SK-MEL-5 (cell line): ENCODE results near the gene GOLGA8B. TPM values are rescaled to one million over a fixed set of nuclear protein-coding genes. Genes with fewer than 3 reads are reported as not detected.
"Not testable (repeated sequence)": the region's sequence is repeated elsewhere in the genome, so short reads cannot be mapped to it uniquely, and the experiment has no call there.

ENCODE experiments used
- DNase-seq: peaks from one replicate; pipeline ENCODE4 v3.0.0-alpha.2; 2016; ENCODE audit warnings: low read depth, low spot score
- in situ Hi-C: cut with HindIII; loops from 2 replicates; pipeline ENCODE4 v1.10.0; 2016; ENCODE audit warnings: low sequenced_read_pairs, high pct_unique_total_duplicates, low pct_unique_long_range_greater_than_20kb
- small RNA-seq, 2 experiments: library from RNA; depleted of rRNA; stranded (forward); fragments of <200 nt; gene quantifications; one replicate each; pipeline ENCODE3, GENCODE V24; 2014
- total RNA-seq: library from RNA; depleted of rRNA; stranded (reverse); fragments of >200 nt; shearing (Covaris generic); gene quantifications from 2 replicates; pipeline ENCODE4 v1.2.3, GENCODE V29; 2014; rRNA removed

GOLGA8B gene
- total RNA-seq, 1 experiment from 2014 or later: 21.1 TPM

DNA sequence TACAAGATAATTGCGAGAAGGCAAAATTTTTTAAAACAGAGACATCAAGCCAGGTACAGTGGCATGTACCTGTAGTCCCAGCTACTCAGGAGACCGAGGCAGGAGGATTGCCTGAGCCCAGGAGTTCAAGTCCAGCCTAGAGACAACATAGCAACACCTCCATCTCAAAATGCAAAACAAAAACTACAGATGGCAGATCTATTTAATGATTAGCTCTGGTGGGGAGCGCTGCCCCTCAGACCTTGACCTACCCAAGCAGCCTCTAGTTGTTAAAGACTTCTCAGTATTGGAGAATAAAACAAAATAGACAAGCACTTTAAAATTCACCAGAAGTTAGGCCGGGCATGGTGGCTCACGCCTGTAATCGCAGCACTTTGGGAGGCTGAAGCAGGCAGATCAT lies 10.5 kb downstream of the GOLGA8B start:
- DNase-seq, in situ Hi-C loops: not testable (repeated sequence)

DNA sequence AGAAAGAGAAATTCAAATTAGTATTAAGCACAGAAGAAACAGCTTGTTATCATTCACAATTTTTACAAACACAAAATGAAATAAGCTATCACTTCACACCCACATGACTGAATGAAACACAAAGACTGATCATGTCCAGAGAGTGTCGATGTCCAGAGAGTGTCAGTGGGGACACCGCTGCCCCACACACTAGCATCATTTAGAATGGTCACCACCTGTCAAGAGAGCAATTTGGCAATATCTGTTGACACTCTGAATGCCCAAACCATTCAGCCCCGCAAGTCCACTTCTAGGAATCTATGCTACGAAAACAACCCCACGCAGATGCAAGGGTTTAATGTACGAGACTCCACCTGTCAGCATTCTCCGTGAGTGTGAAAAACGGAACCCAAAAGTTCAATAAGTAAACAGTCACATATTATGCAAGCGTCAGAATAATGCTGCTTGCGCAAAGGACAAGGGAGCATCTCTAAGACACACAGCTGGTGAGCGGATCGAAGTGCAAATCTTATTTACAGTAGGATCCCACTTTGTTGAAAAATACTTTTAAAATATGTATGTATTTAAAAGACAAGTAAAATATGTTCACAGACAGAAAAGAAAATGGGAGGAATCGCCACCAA lies 11.3 kb downstream of the GOLGA8B start:
- in situ Hi-C loops: not testable (repeated sequence)

DNA sequence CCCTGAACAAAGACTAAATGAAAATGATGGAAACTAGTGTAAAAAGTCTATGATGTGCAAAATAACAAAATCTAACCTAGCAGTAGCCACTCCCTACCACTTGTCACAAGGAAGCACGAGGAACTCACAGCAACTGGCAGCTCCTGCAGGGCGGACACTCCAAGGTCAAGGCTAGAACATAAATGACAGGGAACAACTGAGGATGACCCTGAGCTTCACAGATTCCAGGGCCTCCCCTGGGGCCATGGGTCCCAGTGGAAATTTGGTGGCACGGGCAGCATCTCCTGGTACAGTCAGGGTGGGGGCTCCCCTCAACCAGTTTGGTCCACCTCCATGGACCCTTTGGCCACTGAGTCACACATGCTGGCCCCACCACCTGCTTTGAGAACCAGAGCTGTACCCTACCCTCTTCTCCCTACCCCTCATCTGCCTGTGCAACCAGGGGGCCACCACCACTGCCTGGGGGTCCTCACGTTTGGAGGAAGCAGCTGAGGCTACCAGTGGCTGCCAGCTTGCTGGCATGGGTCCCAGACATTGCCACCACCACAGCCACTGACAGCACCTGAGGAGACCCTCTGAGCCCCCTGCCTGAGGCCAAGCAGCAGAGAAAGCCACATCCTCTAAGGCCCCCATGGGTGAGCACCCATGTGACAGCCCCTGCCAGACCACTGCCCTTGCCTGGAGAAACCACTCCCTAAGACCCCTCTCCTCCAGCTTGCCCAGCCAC lies 13.6 kb downstream of the GOLGA8B start:
- DNase-seq, in situ Hi-C loops: not testable (repeated sequence)

More for the DNA sequence above, 11.3 kb downstream of the GOLGA8B start:
- DNase-seq: not testable (repeated sequence)

DNA sequence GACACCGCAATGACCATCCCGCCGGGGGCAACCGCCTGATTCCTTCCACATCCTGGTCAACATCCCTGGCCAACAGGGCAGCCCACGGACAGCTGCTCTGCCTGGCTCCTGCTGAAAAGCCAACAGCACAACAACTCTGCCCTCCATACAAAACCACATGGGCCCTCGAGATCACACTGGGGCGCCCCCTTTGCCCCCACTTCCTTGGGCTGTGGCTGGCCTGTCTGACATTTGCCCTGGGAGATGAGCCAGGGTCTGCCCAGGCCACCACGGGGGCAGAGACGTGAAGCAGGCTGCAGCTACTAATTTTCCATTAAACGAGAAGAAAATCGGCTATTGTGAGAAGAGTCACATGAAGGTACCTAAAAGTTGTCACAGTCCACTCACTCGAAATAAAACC lies 16.3 kb downstream of the GOLGA8B start:
- not testable (repeated sequence) for DNase-seq

DNA sequence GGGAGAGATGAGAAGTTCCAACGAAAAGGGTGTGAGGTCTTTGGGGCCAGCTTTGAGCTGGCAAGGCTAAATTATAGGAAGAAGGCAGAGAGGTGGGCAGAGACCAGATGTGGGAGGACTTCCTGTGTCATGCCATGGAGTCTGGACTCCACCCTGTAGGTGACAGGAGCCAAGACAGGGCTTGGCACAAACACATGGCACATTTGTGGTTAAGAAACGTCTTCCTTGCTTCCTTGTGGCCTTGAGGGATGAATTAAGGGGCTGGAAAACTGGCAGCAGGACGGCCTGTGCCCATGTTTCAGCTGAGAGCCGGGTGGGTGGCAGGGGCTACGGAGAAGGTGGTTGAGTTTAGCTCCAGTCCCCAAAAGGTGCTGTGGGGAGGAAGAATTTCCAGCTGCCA lies 18.7 kb downstream of the GOLGA8B start:
- DNase-seq, in situ Hi-C loops: not testable (repeated sequence)

More for the DNA sequence above, 16.3 kb downstream of the GOLGA8B start:
- in situ Hi-C loops: not testable (repeated sequence)

DNA sequence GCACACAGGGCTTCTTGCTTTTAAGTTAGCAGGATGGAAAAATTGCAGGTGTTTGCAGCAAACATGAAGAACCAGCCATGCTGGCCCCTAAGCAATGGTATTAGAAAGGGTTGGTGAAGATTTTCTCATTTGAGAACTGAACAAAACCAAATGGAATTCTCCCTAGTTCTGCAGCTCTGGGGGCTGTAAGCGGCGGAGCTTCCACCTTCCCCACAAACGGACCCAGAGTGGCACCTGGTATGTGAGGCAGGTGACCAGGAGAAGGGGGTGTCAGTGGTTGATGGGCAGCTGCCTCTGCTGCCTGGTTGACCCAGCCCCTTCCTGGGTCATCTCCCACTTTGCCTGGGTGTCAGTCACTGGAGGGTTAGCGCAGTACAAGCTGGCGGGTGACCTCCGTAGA lies 22.6 kb downstream of the GOLGA8B start:
- in situ Hi-C loops, DNase-seq: not testable (repeated sequence)

DNA sequence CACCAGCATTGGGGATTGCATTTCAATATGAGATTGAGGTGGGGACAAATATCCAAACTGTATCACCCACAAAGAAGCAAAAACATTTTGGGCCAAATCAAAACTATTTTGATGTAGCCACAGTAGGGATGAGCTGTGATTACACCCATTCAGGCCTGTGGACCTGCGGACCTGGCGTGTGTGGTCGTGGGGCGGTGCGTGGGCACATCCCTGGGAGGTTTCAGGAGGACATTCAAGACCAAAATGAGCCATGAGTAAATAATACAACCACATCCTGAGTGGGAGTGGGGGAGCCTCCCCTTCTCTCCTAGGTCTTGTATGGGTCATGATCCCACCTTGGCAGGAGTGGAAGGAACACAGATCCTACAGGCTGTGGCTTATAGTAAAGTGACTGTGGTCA lies 23.7 kb downstream of the GOLGA8B start:
- in situ Hi-C loops, DNase-seq: not testable (repeated sequence)

DNA sequence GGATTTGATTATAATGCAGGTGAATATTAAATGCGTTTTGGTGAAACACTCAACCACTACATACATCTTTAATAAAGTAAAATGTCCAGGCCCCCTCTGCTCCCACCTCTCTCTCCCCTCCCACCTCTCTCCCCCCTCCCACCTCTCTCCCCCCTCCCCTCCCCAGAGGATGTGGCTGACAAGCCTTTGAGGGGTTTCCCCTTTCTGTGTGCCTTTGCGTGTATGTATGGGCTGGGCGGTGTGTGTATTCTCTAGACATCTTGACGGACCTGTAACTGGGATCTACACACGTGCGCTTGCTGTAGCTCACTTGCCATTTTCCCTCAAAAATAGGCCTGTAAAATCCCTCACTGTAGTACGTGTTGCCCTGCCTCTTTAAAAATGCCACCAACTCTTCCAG lies 28.3 kb downstream of the GOLGA8B start:
- in situ Hi-C loops, DNase-seq: not testable (repeated sequence)

DNA sequence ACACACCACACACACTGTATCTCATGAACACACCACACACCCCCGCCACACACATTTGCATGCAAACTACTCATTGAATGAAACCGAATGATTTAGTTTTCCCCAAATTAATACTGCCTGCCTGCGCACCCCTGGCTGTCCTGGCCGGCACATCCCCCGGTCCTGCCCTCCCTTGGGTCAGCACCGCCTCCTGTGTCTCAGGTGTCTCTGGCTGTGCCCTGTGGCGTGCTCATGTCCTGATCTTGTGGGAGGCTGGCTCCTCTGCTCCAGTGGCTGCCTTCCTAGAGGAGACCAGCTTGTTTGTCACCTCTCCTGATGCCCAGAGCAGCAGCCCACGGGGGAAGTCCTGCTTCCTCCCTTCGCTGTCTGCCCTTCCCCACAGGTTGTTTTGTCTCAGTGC lies 28.7 kb downstream of the GOLGA8B start:
- in situ Hi-C loops, DNase-seq: not testable (repeated sequence)

DNA sequence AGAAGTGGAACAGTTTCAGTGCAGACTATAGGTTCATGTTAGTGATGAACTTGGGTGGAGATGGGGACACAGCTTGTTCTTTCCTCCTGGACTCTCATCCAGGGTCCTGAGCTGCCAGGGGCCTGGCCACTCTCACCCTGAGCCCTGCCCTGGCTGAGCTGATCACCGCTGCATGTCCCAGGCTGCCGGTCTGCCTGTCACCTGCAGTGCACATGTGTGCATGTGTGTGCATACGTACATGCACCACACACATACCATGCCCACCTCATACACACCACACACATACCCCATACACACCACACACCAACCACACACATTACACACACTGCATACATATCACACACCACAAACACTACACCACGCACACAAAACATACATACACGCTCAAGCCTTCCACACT lies 29.3 kb downstream of the GOLGA8B start:
- DNase-seq, in situ Hi-C loops: not testable (repeated sequence)

DNA sequence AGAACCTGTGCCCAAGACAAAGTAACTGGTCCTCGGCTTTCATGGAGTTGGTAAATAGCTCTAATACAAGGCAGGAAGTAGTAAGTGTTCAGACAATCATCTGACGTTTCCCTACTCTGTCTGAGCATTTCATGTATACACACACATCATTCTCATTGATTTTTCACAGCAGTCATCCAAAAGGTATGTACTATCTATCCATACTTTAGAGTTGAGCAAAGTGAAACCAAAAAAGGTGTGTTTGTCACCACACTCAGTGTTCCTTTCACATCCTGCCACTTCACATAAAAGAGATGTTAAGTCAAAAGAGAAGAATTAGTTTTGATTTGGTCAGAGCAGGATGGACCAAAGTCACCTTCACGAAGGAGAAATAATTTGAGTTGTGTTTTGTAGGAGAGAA lies 33.3 kb downstream of the GOLGA8B start:
- DNase-seq, in situ Hi-C loops: not testable (repeated sequence)

DNA sequence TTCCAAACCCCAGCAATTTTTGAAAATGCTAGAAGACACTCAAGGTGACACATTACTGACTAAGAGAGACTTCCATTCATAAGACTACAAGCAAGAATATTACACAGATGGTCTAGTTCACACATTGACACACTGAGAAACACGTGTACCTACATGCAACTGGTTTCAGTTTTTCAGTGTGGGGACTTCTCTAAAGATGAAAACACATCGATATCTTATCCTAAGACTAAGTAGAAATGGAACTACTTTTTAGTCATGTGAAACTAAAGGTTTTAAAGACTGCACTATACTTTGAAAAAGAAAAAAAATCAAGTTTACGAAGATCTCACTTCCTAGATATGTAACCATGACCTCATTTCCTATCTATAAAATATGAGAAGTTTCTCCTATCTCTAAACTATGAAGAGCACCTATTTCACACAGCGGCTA lies 34.1 kb downstream of the GOLGA8B start:
- in situ Hi-C loops, DNase-seq: not testable (repeated sequence)

DNA sequence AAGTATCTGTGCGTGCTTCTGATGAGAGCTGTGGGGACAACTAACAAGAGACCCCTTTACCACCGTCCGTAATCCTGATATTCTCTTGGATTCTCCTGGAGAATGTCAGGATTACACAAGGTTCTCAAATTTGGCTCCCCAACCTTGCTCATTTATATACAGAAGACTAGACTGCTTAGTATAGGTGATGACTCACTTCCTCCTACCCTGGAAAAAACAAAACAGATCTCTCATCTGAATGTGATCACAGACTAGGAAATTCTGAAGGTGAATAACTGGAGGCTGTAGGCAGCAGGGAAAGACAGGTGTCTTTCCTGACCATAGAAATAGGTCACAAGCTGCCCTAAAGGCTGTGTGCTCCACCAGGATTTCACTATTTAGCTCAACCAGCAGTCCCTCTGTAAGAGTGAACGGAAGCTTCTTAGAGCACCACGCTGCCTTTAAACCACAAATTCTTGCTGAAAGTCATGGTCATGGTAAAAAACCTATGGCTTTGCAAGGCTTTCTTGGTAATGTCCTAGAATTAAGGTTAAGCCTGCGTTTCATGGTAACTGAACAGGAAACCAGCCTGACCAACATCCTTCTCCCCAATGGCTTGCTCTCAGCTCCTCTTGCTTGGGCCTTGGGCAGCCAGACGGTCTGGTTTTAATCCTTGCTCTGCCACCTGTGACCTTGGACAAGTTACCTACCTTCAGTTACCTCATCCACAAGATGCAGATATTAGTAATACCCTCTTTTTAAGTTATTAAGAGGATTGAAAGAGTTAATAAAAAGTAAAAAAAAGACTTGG lies 39.4 kb downstream of the GOLGA8B start:
- DNase-seq, in situ Hi-C loops: not testable (repeated sequence)

DNA sequence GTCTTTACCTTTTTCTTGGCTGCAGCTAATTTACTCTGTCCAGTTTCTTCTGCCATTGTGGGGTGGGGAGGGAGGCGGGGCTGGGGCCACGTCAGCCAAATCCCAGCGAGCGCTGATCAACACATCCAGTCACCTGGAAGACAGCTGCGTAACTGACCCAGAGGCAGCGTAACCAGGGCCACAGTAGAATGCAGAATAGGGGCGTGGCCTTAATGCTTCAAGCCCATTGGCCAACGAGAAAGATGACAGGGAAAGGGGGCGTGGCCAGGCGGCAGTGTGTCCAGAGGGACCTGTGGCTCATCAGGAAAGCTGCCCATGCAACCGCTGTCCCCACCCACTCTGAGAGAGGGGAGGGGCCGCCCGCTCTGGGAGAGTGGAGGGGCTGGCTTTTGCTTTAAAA lies 47.6 kb downstream of the GOLGA8B start:
- DNase-seq, in situ Hi-C loops: not testable (repeated sequence)

Small RNAs within 50 kb of the gene (small RNA-seq; reads per million reads assigned to genes)
- gene RF00425: 0 to 0.10 reads per million in 2 experiments

Other genes with a start within 250 kb of the GOLGA8B start
- gene SLC12A6, start 245.9 kb downstream of the GOLGA8B start, total RNA-seq: 2.7 and 2.9 TPM in 2 replicates
- 388 and 392 TPM in 2 replicates for gene NOP10, start 240.5 kb downstream of the GOLGA8B start, total RNA-seq
- not detected in 2 replicates for gene NUTM1, start 240.3 kb downstream of the GOLGA8B start, total RNA-seq
- 6.1 and 13.5 TPM in 2 replicates for gene LPCAT4, start 216.5 kb downstream of the GOLGA8B start, total RNA-seq
- gene GOLGA8A, start 145.8 kb downstream of the GOLGA8B start, total RNA-seq: 12.7 and 16.3 TPM in 2 replicates
- not detected in 2 replicates for gene GJD2, start 171.3 kb upstream of the GOLGA8B start, total RNA-seq
- gene ACTC1, start 211.9 kb upstream of the GOLGA8B start, total RNA-seq: not detected in 2 replicates